Inflammatory macrophage treated with lipopolysaccharide for 1 hour (primary cell): ENCODE data around the gene FAM120AOS.

ENCODE experiments used
- DNase-seq, 2 donors: peaks; one replicate each; pipeline ENCODE4 v3.0.0-alpha.2; 2020 to 2022

Gene FAM120AOS

DNA sequence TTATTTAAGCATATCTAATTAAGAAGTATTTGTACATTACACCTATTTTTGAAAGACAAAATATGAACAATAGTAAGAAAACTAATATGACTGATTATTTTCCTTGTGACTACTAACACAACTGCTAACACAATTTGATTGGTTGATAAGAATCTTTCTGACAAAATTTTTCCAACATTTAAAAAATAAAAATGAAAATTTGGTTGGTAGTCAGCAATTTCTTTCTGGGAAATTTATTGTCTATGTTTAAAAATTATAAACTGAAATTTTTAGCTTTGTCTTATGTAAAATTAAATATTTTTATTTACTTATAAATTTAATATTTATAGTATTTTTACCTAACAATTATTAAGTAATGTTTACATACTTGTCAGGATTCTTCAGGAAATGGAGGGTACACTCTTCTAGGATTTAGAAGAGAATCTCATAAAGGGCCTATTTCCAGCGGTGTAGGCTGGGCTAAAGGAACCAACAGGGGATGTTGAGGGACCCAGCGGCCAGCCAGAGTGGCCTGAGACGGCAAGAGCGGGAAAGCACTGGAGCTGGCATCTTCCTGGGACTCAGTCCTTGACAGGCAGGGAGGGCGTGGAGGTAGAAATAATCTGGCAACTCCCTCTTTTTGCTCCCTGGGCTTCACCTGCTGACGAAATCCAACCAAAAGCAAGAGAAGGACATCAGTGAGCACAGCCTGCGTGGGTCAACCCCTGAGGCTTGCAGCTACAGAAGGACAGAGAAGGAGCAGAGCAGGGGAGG lies 16.6 kb downstream of the FAM120AOS start:
- DNase-seq, result no peak

DNA sequence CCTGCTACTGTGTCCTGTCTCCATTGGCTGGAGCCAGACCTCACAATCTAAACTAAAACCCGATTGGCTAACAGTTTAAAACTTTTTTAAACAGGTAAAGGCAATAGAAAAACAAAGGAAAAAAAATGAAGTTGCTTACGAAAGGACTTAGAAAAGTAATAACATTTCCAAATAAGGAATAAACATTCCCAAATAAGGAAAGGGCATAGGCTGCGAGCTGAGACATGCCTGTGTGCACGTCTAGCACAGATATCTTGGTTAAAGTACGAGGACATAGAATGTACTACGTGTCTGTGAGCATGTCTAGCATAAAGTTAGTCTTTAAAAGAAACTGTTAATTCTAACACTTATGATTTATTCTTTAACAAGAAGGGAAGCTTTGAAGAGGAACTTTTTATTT lies 17.2 kb downstream of the FAM120AOS start:
- DNase-seq, result no peak

GRCh38 chr9:93435386-93435785 lies 18.0 kb downstream of the FAM120AOS start:
- no peak for DNase-seq

DNA sequence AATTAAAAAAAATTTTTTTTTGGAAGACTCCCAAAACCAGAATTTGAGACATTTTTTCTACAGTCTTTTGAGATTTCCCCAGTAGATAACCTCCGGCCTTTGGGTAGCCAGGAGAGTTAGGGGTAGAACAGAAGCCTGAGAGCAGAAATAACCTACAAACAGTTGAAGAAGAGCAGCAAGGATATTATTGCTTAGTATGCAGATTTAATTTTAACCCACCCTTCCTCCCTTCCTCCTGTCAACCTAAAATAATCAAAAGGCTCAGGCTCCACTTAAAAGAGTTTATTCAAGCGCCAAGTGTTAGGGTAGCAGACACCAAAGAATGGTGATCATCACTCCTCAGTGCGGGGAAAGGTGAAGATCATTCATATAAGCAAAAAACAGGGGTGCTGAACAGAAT lies 19.3 kb downstream of the FAM120AOS start:
- DNase-seq, result no peak

DNA sequence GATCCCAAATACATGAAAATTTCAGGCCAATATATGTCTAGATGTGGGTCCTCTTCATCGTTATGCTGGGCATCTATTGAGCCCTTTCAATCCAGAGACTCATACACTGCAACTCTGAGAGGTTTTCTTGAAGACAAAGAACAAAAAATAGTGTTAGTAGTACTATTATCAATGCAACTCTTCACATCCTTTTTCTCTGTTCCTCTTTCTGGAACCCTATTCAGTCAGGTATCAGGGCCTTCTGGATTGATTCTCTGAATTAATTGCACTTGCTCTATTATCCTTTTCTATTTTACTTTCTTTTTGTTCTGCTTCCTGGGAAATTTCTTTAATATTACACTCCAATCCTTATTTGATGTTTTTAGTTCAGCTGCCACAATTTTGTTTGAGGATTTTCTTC lies 20.4 kb downstream of the FAM120AOS start:
- DNase-seq, result no peak

DNA sequence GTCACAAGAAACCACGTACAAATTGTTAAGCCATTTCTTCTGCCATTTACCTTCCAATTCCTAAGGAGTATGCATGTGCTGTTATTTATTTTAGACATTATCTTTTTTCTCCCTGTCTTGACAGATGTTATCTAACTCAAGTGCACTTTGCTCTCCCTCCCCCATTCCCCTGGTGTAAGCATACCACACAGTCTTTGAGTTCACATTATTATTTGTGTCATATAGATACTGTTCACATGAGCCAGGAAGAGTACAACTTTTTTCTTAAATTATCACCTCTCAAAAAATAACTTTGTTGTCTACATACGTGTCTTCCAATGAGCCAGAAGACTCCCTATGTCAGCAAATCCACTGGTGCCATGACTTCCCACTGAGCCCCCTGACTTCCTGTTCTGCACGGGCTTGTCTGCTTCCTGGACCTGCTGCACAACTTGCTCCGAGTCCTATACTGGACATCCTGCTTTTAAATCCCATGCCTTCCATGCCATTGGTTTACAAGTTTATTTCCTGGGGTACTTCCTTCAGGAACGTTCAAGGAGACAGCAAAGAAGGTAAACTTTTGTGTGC lies 21.8 kb downstream of the FAM120AOS start:
- DNase-seq, result no peak

GRCh38 chr9:93427655-93428379 lies 25.6 kb downstream of the FAM120AOS start:
- DNase-seq, result peak in 1 of 2 donors; percentile 9

DNA sequence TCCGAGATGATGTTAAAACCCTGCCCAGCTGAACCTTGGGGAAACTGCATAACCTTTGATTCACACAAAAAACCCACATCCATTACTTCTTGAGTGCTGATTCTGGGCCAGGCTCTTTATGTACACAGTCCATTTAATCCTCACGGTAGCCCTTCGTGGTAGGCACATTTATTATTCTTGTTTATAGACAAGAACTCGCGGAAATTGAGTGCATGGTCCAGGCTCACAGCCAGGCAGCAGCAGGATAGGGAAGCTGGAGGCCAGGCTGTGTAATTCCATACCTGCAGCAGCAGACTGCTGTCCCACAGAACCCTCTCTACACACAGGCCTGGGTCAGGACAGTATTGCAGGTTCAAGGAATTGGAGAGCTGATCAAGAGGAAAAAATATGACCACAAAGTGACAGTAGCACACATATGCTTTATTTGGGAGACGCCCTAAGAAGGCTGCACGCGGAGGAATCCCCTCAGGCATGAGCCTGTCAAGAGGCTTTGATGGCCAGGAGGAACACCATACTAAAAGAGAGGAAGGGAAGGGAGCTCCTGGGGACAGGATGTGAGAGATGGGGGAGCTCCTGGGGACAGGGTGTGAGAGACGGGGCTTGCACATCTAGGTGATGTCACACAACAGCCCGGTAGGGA lies 30.3 kb downstream of the FAM120AOS start:
- no peak for DNase-seq

DNA sequence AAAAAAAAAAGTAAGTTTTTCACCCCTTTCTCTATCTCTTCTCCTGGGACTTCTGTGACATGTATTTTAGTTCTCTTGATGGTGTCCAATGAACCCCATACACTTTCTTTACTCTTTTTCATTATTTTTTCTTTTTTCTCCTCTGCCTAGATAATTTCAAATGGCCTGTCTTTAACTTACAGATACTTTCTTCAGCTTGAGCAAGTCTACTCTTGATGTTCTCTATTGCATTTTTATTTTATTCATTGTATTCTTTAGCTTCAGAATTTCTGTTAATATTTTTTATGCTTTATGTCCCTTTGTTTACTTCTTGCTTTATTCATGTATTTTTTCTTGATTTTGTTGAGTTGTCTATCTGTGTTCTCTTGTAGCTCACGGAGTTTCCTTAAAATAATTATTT lies 34.4 kb downstream of the FAM120AOS start:
- no peak for DNase-seq

- no peak for DNase-seq
These were observed 35.8 kb downstream of the FAM120AOS start for GRCh38 chr9:93417538-93417937.

GRCh38 chr9:93416530-93417235 lies 36.7 kb downstream of the FAM120AOS start:
- DNase-seq, result no peak

- DNase-seq, result no peak
These were observed 38.1 kb downstream of the FAM120AOS start for GRCh38 chr9:93415176-93415690.

DNA sequence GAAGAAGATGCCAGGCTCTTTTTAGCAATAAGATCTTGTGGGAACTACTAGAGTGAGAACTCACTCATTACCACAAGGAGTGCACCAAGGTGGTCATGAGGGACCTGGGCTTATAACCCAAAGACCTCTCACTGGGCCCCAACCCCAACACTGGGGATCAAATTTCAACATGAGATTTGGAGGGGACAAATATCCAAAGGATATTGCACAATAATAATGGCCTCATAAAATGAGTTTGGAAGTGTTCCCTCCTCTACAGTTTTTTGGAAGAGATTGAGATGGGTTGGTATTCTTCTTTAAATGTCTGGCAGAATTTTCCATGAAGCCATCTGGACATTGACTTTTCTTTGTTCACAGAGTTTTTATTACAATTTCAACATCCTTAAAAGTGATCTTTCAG lies 39.9 kb downstream of the FAM120AOS start:
- no peak for DNase-seq

DNA sequence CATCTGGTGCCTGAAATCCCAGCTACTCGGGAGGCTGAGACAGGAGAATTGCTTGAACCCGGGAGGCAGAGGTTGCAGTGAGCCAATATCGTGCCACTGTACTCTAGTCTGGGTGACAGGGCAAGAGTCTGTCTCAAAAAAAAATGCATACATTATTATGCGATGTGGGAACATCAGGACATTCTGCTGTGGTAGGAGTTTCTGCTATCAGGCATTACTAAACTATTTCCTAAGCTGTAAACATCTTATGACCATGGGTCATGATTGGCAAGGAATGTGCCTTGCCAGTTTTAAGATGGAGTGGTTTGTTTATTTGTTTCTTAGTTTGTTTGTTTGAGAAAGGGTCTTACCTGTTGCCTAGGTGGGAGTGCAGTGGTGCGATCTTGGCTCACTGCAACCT lies 47.0 kb downstream of the FAM120AOS start:
- peak; percentile 16 to 73 for DNase-seq

DNA sequence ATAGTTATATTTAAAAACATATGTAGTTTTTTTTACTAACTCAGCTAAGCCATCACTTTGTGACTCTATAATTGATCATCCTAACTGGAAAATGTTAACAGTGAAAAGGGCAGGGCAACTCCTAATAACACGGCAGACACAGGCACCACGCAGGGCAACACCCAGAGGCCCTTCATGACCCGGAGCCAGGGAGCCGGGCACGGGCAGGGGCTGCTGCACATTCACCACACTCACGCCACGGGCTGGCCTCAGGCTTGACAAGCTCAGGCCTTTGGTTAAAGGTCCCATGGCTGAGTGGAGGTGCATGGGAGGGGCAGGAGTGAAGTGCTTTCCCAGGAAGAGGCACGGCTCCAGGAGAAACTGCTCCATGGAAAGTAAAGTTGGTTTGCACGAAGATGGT lies 54.9 kb downstream of the FAM120AOS start:
- no peak for DNase-seq

GRCh38 chr9:93397661-93398373 lies 55.6 kb downstream of the FAM120AOS start:
- DNase-seq, result peak; percentile 93 to 96
